Fibroblast of skin of left biceps (primary cell): ENCODE data around the gene PAQR7.
A peak's percentile ranks its signal among the peaks of the same experiment; 100 is the strongest.

Experiments
- DNase-seq, 2 experiments: peaks; one replicate each; pipeline ENCODE4 v3.0.0-alpha.2; 2013; ENCODE audit warnings: low read depth in 2 of 2

The PAQR7 gene

DNA sequence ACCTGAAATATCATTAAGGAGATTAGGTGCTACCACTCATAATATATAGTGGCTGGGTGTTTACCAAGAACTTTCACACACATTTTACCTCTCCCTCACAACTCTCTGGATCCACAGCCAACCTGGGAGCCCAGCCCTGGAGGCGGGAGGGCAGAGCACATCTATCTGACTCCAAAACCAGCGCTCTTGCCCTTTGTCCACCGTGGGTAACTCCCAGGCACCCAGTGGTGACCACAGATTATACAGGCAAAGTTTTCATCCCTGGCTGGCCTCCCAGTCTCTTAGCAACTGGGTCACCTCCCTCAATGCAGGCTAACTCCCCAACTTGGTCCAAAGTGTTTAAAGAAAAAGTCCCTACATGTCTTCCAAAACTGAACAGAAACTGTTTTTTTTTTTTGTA lies 2.4 kb downstream of the PAQR7 start:
- no peak for DNase-seq

GRCh38 chr1:25872713-25873112 lies 2.8 kb downstream of the PAQR7 start:
- DNase-seq: no peak

GRCh38 chr1:25871704-25872494 lies 3.6 kb downstream of the PAQR7 start:
- no peak for DNase-seq

DNA sequence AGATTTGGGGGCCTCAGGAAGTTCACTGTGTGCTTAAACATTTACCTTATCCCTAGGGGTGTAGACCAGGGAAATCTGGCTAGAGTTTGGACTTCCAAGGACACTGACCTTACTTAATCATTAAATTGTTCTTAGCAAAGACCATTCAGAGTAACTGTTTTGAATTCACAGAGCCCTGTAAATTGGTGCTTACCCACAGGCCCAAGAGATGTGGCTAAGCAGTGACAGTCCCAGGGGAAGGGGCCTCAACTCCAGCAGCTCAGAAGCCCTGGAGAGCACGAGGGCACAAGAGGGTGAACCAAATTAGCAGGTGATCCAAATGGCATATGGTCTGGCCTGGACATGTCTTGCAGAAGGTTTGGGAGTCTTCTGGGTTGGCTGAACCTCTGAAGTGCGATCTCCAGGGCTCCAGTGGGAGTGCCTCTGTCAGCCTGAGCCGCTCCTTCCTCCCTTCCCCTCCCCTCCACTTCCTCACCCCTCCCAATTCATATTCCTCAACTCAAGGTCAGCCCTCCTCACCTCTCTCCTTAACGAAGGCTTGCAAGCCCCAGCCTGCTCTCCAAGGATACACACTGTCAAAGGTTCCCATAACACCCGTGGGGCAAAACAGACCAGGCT lies 4.3 kb downstream of the PAQR7 start:
- DNase-seq: no peak

- no peak for DNase-seq
Measured at GRCh38 chr1:25870614-25871013, 4.9 kb downstream of the PAQR7 start.

- DNase-seq: no peak
Measured at GRCh38 chr1:25869909-25870606, 5.5 kb downstream of the PAQR7 start.

DNA sequence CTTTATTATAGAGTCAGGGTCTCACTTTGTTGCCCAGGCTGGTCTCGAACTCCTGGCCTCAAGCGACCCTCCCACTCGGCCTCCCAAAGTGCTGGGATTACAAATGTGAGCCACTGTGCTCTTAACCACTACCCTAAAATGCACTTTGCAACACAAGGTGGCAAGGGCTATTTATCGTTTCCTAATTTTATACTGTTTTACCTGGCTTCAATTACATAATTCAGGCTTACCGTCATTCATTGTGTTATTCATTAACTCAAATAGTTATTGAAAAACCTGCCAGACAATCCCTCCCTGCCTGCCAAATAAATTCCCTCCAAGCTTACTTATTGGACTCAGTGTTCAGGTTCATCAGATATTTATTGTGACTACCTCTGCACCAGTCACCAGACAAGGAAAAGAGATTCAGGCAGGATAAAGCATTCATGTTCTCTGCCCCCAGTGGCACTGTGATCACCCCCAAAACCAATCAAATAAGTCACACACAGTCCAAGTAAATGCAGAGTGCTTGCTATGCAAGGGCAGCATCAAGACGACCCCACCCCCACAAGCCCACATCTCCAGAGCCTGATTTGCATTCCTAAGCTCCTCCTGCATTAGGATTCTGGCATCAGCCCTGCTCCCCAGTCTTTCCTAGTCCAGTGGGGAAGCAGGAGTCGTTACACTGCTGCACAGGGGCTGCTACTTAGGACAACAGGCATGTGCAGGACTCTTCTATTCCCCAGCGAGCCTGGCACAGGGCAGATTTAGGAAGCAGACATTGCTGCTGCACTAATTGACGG lies 8.1 kb downstream of the PAQR7 start:
- DNase-seq: no peak

GRCh38 chr1:25866288-25866687 lies 9.2 kb downstream of the PAQR7 start:
- no peak for DNase-seq

DNA sequence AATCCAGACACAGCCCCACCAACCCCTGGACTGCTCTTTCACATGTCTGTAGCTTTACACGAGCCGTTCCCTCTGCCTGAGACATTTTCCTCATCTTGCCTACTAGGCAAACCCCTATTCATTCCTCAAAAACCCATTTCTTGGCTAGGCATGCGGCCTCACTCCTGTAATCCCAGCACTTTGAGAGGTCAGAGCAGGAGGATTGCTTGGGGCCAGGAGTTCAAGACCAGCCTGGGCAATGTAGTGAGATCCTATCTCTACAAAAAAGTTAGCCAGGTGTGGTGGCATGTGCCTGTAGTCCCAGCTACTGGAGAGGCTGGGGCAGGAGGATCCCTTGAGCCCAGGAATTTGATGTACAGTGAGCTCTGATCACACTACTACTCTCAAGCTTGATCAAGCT lies 11.1 kb downstream of the PAQR7 start:
- DNase-seq: no peak

DNA sequence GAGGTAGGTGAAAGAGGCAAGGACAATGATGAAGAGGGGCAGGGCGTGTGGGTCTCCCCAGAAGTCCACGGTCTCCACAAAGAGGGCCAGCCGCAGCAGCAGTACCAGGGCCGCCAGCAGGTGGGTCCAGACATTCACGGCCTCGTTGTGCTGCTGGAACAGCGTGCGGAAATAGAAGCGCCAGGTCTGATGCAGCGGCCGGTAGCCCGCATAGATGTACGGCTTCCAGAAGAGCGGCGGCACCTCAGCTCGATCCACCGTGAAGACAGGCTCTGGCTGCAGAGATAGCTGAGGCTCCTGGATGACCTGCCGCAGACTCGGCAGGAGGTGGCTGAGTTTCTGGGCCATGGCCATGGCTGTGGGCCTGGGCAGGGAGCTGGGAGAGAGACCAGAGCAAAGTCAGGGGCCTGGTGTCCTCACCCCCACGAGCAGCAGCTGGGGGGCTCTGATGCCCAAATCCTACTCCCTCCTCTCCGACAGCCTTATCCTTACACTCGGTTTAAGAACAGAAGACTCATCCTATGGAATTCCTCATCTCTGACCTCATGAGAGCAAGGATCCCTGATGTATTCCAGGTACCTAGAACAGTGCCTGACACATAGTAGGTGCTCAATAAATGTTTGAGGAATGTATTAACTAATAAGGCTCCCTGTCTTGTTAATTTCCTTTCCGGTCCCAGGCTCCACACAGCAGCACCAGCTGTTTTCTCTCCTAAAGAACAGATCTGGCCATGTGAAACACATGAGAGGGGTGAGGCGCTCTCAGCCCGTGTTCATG lies 11.8 kb downstream of the PAQR7 start:
- DNase-seq: no peak

DNA sequence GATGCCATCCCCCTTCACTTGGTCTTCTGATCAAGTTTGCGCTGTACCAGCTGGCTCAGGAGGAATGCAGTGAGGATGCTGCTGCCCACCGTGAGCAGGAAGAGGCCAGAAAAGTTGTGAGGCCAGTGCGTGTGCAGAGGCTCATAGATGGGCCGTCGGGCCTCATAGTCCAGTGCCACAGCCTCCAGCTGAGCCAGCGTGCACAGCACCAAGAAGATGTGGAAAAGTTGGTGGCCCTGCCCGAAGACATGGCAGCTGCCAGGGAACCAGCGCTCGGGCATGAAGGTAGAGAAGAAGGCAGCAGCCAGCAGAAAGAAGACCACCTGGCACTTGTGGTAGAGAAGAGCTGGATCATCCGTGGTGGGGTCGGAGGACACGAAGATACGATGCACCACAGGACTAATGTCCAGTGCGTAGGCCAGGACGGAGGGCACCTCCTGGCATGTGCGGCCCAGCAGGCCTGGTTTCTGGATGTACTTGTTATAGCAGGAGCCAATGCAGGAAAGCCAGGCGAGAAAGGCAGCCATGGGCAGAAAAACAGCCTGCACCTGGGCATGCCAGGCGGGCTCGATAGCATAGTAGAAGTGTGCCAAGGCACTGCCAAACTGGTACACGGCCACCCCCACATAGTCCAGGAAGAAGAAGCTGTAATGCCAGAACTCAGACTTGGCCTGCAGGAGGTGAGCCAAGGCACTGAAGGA lies 12.6 kb downstream of the PAQR7 start:
- DNase-seq: no peak

- no peak for DNase-seq
Measured at GRCh38 chr1:25861316-25862286, 13.9 kb downstream of the PAQR7 start.

- peak; percentile 56 to 71 for DNase-seq
Measured at GRCh38 chr1:25858906-25859789, 16.4 kb downstream of the PAQR7 start, which contains the start of gene AUNIP. AUNIP (minus strand) TSS chr1:25859457; CDS start chr1:25859357, 100 bp downstream.

GRCh38 chr1:25858494-25858893 lies 17.0 kb downstream of the PAQR7 start:
- DNase-seq: no peak

GRCh38 chr1:25856856-25857255 lies 18.7 kb downstream of the PAQR7 start:
- DNase-seq: no peak

DNA sequence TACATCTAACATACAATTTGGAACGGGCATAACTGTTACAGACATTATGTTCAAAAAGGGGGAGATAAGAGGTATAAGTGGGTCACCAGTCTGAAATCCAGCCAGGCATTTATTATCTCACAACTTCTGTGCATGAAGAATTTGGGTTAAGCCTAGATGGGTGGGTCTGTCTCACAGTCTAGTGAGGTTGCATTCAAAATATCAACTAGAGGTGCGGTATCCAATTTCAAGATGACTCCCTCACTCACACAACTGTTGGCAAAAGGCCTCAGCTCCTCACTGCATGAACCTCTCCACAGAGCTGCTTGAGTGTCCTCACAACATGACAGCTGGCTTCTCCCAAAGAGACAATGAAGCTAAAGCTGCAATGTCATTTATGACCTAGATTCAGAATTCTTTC lies 21.0 kb downstream of the PAQR7 start:
- no peak for DNase-seq

DNA sequence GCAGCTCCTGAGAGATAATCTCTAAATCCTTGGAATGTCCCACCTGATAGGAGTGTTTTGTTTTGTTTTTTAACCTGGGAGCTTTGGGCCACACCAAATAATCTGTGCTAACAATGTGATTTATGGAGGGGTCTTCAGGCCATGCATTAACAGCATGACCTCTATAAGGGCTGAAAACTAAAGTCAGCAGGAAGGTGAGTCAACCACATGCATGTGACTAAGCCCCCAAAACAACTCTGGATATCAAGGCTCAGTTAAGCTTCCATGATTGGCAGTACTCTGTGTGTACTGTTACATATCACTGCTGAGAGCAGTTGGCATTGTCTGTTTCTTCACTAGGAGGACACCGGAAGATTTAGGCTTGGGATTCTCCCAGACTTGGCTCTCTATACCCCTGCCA lies 27.0 kb downstream of the PAQR7 start:
- DNase-seq: no peak

DNA sequence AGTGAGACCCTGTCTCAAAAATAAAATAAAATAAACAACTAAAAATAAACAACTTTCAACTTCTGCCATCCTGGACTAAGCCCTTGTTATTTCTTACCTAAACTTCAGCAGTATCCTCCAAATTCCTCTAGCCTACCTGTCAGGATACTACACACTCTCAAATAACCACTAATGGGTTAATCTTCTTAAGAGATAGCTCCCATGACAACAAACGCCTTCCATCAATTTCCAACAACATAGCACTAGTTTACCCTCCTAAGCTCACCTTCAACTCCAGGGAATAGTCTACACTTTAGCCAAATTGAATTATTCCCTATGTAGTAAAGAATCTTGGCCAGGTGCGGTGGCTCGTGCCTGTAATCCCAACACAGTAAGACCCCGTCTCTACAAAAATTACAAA lies 27.6 kb downstream of the PAQR7 start:
- no peak for DNase-seq
